HepG2 (cell line): Measurements from ENCODE around the gene KCTD18. TPM values are rescaled to one million over a fixed set of nuclear protein-coding genes. Genes with fewer than 3 reads are reported as not detected.

Experiments used
- CEBPG ChIP-seq: IDR thresholded peaks from 2 replicates; pipeline ENCODE4 v1.6.1; 2016
- CREB3 ChIP-seq: sonication (generic); formaldehyde crosslinking; IDR thresholded peaks from 2 replicates; pipeline ENCODE4 v1.5.0; 2020; ENCODE audit warnings: missing genetic modification reagents
- GABPB1 ChIP-seq: IDR thresholded peaks from 2 replicates; pipeline ENCODE4 v1.6.1; 2016; ENCODE audit warnings: mild to moderate bottlenecking, missing genetic modification reagents, moderate library complexity, missing compliant biosample characterization
- HHEX ChIP-seq: IDR thresholded peaks from 2 replicates; pipeline ENCODE4 v1.6.1; 2016; ENCODE audit warnings: control low read depth
- IRF2 ChIP-seq: IDR thresholded peaks from 2 replicates; pipeline ENCODE4 v1.6.1; 2018; ENCODE audit warnings: missing genetic modification reagents, missing compliant biosample characterization
- KAT7 ChIP-seq: IDR thresholded peaks from 2 replicates; pipeline ENCODE4 v1.6.1; 2018; ENCODE audit warnings: borderline replicate concordance, missing compliant biosample characterization
- MAFF ChIP-seq: IDR thresholded peaks from 2 replicates; pipeline ENCODE4 v1.6.1; 2011; ENCODE audit warnings: low read depth, low read length, improper control_type of control experiment
- MBD4 ChIP-seq: IDR thresholded peaks from 2 replicates; pipeline ENCODE4 v1.6.1; 2012; ENCODE audit warnings: low read length, inconsistent platforms, borderline replicate concordance
- MYPOP ChIP-seq: sonication (generic); formaldehyde crosslinking; IDR thresholded peaks from 2 replicates; pipeline ENCODE4 v1.8.1; 2023; ENCODE audit warnings: mild to moderate bottlenecking, moderate library complexity, missing genetic modification reagents
- NFKBIZ ChIP-seq: IDR thresholded peaks from 2 replicates; pipeline ENCODE4 v1.6.1; 2018; ENCODE audit warnings: missing genetic modification reagents, missing compliant biosample characterization
- NONO ChIP-seq, 2 experiments: fragments of 450-650 bp in 1 of 2; sonication (generic) in 1 of 2; formaldehyde crosslinking in 1 of 2; IDR thresholded peaks in 1 of 2; conservative IDR thresholded peaks in 1 of 2; 2 replicates each; pipeline versions ENCODE4 v1.6.1 to v1.8.0; 2017 to 2022; ENCODE audit warnings: mild to moderate bottlenecking in 1 of 2, missing genetic modification reagents in 1 of 2, moderate library complexity in 1 of 2
- NRL ChIP-seq: sonication (generic); formaldehyde crosslinking; IDR thresholded peaks from 2 replicates; pipeline ENCODE4 v1.5.0; 2020; ENCODE audit warnings: missing genetic modification reagents, mild to moderate bottlenecking, moderate library complexity, borderline replicate concordance
- RAD21 ChIP-seq: fragments of 450-650 bp; formaldehyde crosslinking; IDR thresholded peaks from 2 replicates; pipeline ENCODE4 v1.5.0; 2020; ENCODE audit warnings: mild to moderate bottlenecking
- TOPORS ChIP-seq: sonication (generic); formaldehyde crosslinking; IDR thresholded peaks from 2 replicates; pipeline ENCODE4 v1.8.0; 2023; ENCODE audit warnings: mild to moderate bottlenecking, missing genetic modification reagents
- ZBTB7A ChIP-seq: sonication (generic); formaldehyde crosslinking; IDR thresholded peaks from 2 replicates; pipeline ENCODE4 v1.8.0; 2022; ENCODE audit warnings: mild to moderate bottlenecking, missing genetic modification reagents
- ZNF101 ChIP-seq: sonication (generic); formaldehyde crosslinking; IDR thresholded peaks from 2 replicates; pipeline ENCODE4 v1.4.0; 2020; ENCODE audit warnings: mild to moderate bottlenecking, low read depth, missing genetic modification reagents, borderline replicate concordance
- ZNF513 ChIP-seq: sonication (generic); formaldehyde crosslinking; conservative IDR thresholded peaks from 2 replicates; pipeline ENCODE4 v1.5.0; 2020; ENCODE audit warnings: missing genetic modification reagents
- ZNF556 ChIP-seq: sonication (generic); formaldehyde crosslinking; IDR thresholded peaks from 2 replicates; pipeline ENCODE4 v1.4.0; 2020; ENCODE audit warnings: mild to moderate bottlenecking, missing genetic modification reagents, borderline replicate concordance
- ZNF709 ChIP-seq: sonication (generic); formaldehyde crosslinking; IDR thresholded peaks from 2 replicates; pipeline ENCODE4 v1.5.0; 2020; ENCODE audit warnings: mild to moderate bottlenecking, missing genetic modification reagents
- ZNF747 ChIP-seq: sonication (generic); formaldehyde crosslinking; IDR thresholded peaks from 2 replicates; pipeline ENCODE4 v1.8.1; 2023; ENCODE audit warnings: missing genetic modification reagents, mild to moderate bottlenecking, borderline replicate concordance
- ZNF781 ChIP-seq: sonication (generic); formaldehyde crosslinking; IDR thresholded peaks from 2 replicates; pipeline ENCODE4 v1.5.1; 2020; ENCODE audit warnings: borderline replicate concordance, mild to moderate bottlenecking, missing genetic modification reagents; ENCODE audit errors: not compliant biosample characterization
- ZSCAN31 ChIP-seq: sonication (generic); formaldehyde crosslinking; IDR thresholded peaks from 2 replicates; pipeline ENCODE4 v1.5.0; 2020; ENCODE audit warnings: low read depth, mild to moderate bottlenecking, missing genetic modification reagents
- polyA plus RNA-seq, 8 experiments: library from polyadenylated mRNA; depleted of rRNA in 3 of 8; stranded (reverse) in 7 of 8; unstranded in 1 of 8; fragments of >200 nt; fragmentation: Illumina TruSeq in 4 of 8; extraction: Trizol in 4 of 8; gene quantifications; 2 replicates each; pipeline versions ENCODE4 v1.2.1 to v1.2.3, GENCODE V29; 2011 to 2016; ENCODE audit warnings: low read depth in 4 of 8, missing spikeins in 1 of 8, mixed read lengths in 1 of 8; ENCODE audit not compliant: insufficient read depth in 1 of 8
- total RNA-seq, 5 experiments: library from RNA; depleted of rRNA; stranded (reverse); fragments of >200 nt; fragmentation: Illumina TruSeq; extraction: Trizol; gene quantifications; 2 replicates each; pipeline ENCODE4 v1.2.3, GENCODE V29; 2016; ENCODE audit warnings: low read depth in 1 of 5
- TF ChIP-seq, protein P1 (sequence below): sonication (generic); formaldehyde crosslinking; IDR thresholded peaks from 2 replicates; pipeline ENCODE4 v1.4.0; 2020; ENCODE audit warnings: mild to moderate bottlenecking, missing genetic modification reagents
- TF ChIP-seq, protein P2 (sequence below): sonication (generic); formaldehyde crosslinking; IDR thresholded peaks from 2 replicates; pipeline ENCODE4 v1.5.0; 2020; ENCODE audit warnings: missing genetic modification reagents, mild to moderate bottlenecking, borderline replicate concordance

KCTD18 gene
- total and polyA plus RNA-seq, 2 of the 13 experiments (the other 11 are each of a cell fraction or from before 2014, with no cell fraction given), result 2.2 to 7.1 TPM

GRCh38 chr2:200483729-200484198, 26.1 kb downstream of the KCTD18 start (continued):
- TF ChIP-seq ZNF781, result no peak
- TF ChIP-seq, protein P1, sequence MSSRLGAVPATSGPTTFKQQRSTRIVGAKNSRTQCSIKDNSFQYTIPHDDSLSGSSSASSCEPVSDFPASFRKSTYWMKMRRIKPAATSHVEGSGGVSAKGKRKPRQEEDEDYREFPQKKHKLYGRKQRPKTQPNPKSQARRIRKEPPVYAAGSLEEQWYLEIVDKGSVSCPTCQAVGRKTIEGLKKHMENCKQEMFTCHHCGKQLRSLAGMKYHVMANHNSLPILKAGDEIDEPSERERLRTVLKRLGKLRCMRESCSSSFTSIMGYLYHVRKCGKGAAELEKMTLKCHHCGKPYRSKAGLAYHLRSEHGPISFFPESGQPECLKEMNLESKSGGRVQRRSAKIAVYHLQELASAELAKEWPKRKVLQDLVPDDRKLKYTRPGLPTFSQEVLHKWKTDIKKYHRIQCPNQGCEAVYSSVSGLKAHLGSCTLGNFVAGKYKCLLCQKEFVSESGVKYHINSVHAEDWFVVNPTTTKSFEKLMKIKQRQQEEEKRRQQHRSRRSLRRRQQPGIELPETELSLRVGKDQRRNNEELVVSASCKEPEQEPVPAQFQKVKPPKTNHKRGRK (CRISPR knock-in tag), result no peak
- no peak for TF ChIP-seq ZSCAN31 (CRISPR knock-in tag)
- TF ChIP-seq RAD21 (CRISPR knock-in tag), result peak; percentile 62
- no peak for TF ChIP-seq MYPOP (CRISPR knock-in tag)
- TF ChIP-seq NFKBIZ, result no peak
- TF ChIP-seq HHEX, result no peak
- no peak for TF ChIP-seq ZBTB7A (CRISPR knock-in tag)
- TF ChIP-seq GABPB1 (CRISPR knock-in tag), result no peak
- TF ChIP-seq CREB3 (CRISPR knock-in tag), result no peak
- no peak for TF ChIP-seq ZNF513 (CRISPR knock-in tag)
- no peak for TF ChIP-seq ZNF747
- TF ChIP-seq CEBPG (CRISPR knock-in tag), result peak; percentile 84
- TF ChIP-seq MBD4, result no peak
- no peak for TF ChIP-seq ZNF556 (CRISPR knock-in tag)
- peak; percentile 55; the same call in 1 of the 2 replicates for TF ChIP-seq NRL (CRISPR knock-in tag)
- TF ChIP-seq KAT7 (CRISPR knock-in tag), result no peak
- TF ChIP-seq TOPORS (CRISPR knock-in tag), result no peak
- no peak for TF ChIP-seq ZNF709
- no peak for TF ChIP-seq ZNF101 (CRISPR knock-in tag)
- TF ChIP-seq IRF2 (CRISPR knock-in tag), result no peak
- no peak for TF ChIP-seq NONO (IDR thresholded peaks at IDR 0.05)
- TF ChIP-seq NONO (CRISPR knock-in tag; conservative IDR thresholded peaks at IDR 0.05), result no peak
- TF ChIP-seq, protein P2, sequence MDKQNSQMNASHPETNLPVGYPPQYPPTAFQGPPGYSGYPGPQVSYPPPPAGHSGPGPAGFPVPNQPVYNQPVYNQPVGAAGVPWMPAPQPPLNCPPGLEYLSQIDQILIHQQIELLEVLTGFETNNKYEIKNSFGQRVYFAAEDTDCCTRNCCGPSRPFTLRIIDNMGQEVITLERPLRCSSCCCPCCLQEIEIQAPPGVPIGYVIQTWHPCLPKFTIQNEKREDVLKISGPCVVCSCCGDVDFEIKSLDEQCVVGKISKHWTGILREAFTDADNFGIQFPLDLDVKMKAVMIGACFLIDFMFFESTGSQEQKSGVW (CRISPR knock-in tag), result no peak
- TF ChIP-seq MAFF, result no peak
